GM18867 (cell line): ENCODE measurements around the gene PRDM15.

Experiments used
- ATAC-seq: cut with Tn5 transposase; IDR thresholded peaks from one replicate; pipeline ENCODE4 v1.9.1; 2021; ENCODE audit warnings: mild to moderate bottlenecking, moderate library complexity; ENCODE audit not compliant: unreplicated experiment

PRDM15 gene

GRCh38 chr21:41828884-41829360 is 50.2 kb downstream of the PRDM15 start:
- no peak for ATAC-seq

DNA sequence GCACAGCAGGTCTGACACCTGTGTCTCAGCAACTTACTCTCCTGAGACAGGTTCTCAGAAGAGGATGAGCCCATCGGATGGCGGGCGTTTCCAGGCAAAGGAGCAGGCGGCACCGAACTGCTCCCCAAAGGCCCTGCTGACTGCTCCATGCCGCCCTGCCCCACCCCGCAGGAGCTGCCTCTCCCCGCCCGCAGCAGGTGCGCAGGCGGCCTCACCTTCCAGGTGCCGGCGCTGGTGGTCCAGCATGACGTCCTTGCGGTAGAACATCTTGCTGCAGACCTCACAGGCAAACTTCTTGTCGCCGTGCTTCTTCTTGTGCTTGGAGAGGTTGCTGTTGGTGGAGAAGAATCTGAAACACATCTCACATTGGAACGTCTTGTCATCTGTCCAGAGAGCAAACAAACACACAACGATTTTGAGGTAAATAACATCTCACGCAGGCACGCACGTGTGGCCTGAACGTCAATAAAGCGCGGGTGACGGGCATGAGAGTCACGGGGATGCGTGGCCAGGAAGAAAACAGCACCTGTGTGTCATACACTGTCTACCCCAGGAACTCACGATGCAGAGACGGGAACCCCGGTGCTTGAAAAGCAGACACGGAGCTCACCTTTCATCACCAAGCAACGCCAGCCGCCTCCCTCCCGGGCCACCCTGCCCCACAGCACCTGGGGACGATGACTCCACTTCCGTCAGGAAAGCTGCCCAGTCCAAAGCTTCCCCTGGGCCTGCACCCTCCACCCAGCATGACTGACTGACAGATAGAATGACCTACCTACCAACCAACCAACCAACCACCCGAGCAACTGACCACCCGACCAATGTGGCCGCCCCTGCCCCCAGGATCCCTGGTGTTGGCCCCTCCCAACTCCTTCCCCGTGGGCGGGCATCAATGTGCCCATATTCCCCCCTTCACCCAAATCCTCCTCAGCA is 50.9 kb downstream of the PRDM15 start:
- ATAC-seq: no peak

GRCh38 chr21:41825881-41826280 is 53.3 kb downstream of the PRDM15 start:
- no peak for ATAC-seq

DNA sequence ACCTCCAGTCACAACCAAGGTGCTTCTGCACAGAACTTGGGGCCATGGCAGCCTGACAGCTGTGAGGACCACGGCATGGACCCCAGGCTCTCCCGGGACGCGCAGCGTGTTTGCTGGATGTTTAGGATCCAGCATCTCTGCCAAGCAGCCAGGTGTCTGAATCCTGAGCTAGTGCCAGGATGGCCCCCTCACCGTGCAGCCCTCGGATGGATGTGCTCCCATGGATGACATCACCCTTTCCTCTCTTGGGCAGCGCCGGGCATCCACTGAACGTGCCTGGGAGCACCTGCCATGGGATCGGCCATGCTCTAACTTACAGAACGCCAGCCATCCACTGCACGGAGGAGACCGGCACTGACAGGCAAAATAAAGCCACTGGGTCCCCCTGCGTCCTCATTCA is 53.9 kb downstream of the PRDM15 start:
- no peak for ATAC-seq

- ATAC-seq: no peak
Measured at GRCh38 chr21:41824466-41825207, 54.5 kb downstream of the PRDM15 start.

DNA sequence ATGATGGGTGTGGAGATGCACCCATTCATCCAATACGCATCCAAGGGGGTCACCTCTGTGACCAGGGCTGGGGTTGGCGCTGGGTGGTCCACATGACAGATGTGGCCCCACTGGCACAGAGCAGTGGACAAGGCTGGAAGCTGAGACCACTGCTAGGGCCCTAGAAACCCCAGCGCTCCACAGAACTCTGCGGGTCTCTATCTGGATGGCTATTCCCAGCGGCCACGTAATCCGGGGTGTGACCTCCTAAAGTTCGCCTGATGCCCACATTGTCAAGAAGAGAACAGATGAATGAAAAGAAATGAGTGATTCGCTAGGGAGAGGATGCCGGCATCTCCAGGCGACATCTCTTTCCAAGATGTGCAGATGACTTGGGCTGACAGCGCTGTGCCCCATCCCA is 55.2 kb downstream of the PRDM15 start:
- ATAC-seq: no peak

- no peak for ATAC-seq
Measured at GRCh38 chr21:41823166-41823565, 56.0 kb downstream of the PRDM15 start.

- ATAC-seq: no peak
Measured at GRCh38 chr21:41821756-41822431, 57.2 kb downstream of the PRDM15 start.

DNA sequence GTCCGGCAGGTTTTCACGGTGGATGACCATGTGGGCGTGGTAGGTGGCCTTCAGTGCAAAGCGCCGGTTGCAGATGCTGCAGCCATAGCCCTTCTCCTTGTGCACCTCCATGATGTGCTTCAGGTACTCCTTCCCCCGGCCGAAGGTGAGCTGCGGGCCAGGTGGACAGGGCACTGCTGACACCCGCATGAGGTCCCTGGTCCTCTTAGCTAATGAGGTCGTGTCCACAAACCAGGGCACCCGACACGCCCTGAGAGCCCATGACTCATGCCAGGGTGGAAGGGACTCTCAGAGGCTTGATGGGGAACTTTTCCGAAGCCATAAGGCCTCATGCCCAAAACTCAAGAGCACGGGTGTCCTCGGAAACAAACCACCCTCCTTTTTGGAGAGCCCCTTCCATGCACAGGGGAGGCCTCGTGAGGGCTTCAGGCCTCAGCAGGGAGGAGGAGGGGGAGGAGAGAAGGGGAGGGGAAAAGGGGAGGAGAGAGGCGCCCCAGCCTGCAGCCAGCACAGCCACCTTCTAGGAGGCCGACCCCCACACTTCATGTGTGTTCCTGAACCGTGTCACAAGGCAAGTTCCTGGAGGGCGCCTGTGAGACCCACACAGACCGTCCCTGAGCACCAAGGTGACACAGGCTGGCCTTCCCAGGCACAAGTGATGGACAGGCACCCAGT is 57.9 kb downstream of the PRDM15 start:
- ATAC-seq: no peak

DNA sequence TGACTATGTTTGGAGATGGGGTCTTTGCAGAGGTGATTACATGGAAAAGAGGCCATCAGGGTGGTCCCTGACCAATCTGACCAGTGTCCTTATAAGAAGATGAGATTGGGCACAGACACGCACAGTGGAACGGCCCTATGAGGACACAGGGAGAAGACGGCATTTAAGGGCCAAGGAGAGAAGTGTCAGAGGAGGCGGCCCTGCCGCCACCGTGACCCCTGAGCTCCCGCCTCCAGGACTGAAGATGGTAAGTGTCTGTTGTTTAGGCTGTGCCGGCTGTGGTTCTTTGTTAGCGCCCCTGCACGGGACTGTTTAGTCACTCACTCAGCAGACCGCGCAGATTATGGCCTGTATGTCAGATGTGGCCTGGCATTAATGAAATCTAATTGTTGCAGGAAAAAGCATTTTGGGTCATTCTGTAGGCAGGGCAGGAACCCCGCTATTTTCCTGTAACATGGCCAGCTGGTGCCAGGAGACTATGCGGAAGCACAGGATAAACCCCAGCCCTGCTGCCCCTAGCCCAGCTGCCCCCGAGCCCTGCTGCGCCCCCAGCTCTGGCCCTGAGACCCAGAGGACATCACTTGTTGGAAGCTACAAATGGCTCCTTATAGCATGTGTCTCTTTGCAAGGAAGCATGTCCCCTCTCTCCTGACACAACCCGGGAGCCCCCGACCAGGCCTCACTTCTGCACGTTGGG is 58.6 kb downstream of the PRDM15 start:
- ATAC-seq: no peak

DNA sequence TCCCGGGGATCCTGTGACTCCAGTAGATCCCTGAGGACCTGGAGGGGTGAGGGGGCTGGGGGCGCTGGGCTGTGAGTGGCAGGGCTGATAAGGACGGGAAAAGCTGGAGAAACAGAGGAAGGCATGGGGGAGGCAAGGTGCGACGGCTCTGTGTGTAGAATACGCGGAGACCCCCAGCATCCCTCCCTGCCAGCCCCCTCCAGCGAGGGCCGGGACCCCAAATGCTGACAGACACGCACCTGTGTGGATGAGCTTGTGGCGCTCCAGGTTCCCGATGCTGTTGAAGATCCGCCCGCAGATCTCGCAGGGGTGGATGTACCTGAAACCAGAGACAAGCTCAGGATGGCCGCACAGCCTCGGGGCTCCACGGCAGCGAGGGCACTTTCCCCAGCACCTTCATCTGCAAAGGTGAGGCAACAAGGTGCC is 59.3 kb downstream of the PRDM15 start:
- no peak for ATAC-seq

DNA sequence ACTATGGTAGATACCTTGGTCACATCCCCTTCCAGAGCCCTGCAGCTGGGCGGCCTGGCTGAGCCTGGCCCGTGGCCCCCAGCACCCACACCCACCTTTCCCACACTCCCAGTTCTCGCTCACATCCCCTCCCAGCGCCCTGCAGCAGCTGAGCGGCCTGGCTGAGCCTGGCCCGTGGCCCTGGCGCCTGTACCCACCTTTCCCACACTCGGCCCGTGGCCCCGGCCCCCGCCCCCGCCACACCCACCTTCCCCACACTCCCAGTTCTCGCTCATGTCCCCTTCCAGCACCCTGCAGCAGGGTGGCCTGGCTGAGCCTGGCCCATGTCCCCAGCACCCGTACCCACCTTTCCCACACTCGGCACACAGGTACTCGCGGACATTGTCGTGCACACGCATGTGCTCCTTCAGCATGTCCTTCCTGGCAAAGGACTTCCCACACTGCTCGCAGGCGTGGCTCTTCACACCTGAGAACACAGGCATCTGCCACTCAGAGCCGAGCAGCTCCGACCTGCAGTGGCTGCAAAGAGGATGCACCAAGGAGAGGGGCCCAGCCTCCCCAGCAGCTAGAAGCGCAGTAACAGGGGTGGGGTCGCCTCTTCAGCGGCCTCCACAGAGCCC is 59.8 kb downstream of the PRDM15 start:
- no peak for ATAC-seq

GRCh38 chr21:41817877-41818855 is 61.0 kb downstream of the PRDM15 start:
- no peak for ATAC-seq

DNA sequence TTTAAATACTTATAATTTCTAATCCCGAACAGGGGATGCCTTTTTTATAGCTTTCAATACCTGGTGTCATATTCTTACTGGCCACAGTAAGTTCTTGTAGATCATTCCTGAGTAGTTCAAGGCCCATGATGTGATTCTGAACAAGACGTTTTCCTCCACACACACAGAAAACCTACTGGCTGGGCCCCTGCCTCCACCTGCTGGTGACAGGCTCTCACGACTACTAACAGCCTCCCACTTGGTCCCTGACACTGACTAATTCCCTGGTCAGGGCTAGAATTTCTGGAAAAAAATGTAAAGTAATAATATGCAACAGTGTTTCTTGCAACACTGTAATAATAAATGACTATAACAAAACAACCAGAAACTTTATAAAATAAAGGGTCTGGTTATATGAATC is 61.9 kb downstream of the PRDM15 start:
- ATAC-seq: peak; percentile 48

GRCh38 chr21:41816583-41817165 is 62.5 kb downstream of the PRDM15 start:
- no peak for ATAC-seq

DNA sequence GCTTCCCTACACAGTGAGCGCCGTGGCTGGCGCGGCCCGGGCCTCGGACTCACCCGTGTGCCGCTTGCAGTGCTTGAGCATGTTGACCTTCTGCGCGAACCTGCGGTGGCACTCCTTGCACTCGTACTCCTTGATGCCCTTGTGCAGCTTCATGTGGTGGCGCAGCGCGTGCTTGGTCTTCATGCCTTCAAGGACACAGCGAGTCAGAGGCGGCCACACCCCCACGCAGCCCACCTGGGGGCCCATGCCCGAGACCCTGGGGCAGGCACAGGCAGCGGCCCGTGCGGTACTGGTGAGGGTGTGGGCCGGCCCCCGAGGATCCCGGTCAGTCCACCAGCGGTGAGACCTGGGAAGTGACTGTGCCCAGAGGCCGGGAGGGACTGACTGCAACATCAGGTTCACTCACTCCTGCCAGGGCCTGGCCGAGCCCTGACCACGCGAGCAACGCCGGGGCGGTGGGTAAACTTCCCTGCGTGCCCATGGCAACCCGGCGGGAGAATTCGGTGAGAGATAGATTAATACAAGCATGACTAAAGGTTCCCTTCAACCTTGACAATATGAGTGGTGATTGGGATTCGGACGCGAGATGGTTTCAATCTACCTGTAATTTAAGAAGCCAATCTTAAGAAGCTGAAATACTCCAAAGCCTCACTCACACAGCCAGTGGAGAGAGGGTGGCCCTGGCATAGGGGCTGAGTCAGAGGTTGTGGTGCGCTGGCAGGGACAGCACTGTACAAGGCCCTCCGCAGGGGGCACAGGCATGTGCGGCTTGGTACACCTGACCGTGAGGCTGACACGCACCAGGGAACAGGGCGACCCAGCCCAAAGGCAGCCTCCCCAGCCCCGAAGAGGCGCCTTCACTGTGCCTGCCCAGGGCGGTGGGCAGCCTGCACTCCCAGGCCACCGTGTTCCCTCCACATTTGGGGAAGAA is 63.2 kb downstream of the PRDM15 start:
- no peak for ATAC-seq

DNA sequence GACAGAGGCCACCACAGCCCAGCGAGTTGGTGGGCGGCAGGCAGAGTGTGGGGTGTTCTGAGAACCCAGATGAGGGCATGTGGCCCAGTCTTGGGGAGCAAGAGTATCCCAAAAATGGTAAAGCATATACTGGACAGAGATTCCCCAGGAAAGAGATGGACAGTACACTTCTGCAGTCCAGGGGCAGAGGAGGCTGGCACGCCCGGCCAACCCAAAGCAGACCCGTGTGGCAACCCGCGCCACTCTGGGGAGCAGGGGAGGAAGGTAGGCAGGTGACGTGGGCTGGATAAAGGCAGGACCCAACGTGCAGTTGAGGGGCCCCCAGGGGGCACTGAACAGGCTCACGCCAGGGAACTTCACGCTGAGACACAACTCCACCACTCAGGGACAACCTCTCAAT is 65.9 kb downstream of the PRDM15 start:
- ATAC-seq: no peak
